GM12878 (cell line): ENCODE data around the gene BEGAIN. TPM values are rescaled to one million over a fixed set of nuclear protein-coding genes. Genes with fewer than 3 reads are reported as not detected.

ENCODE experiments used
- ATAC-seq: fragments of 200-7000 bp; cut with Tn5 transposase; 3 replicates; pipeline ENCODE4 v1.9.1; 2020; ENCODE audit warnings: mild to moderate bottlenecking, moderate library complexity
- BruUV-seq: library from RNA; stranded (reverse); fragments of 400-500 nt; replicated peaks from 2 replicates; lab custom pipeline; 2021; lab: Mats Ljungman, UMichigan
- CTCF ChIA-PET: fragments of 300-600 bp; sonication (Branson Sonifier 250); formaldehyde crosslinking; extraction: SDS; loops from one replicate; lab custom pipeline; 2021; ENCODE audit warnings: inconsistent platforms; lab: Yijun Ruan, JAX
- POLR2A ChIA-PET: fragments of 350-600 bp; formaldehyde crosslinking; extraction: SDS; loops from one replicate; lab custom pipeline; 2021; ENCODE audit warnings: inconsistent platforms; lab: Charles Lee
- RAD21 ChIA-PET: fragments of 300-600 bp; sonication (Branson Sonifier 250); formaldehyde crosslinking; loops from one replicate; lab custom pipeline; 2023; ENCODE audit warnings: antibody characterized with exemption; ENCODE audit not compliant: unreplicated experiment; lab: Charles Lee
- SMC1A ChIA-PET: fragments of 300-600 bp; sonication (Branson Sonifier 250); formaldehyde crosslinking; loops from one replicate; lab custom pipeline; 2023; ENCODE audit not compliant: unreplicated experiment, uncharacterized antibody; lab: Charles Lee
- DNase-seq: peaks from one replicate; pipeline ENCODE4 v3.0.0-alpha.2; 2011; ENCODE audit warnings: low read depth, low spot score
- FAIRE-seq: peaks from 3 replicates; lab custom pipeline; 2011; peaks lifted over from hg19 to GRCh38; lab: Jason Lieb, UNC
- H2AFZ ChIP-seq: 2 replicates; pipeline ENCODE4 v1.6.0; 2011; ENCODE audit warnings: low read depth, low read length, control low read depth; ENCODE audit not compliant: control insufficient read depth
- H3K27ac ChIP-seq: 2 replicates; pipeline ENCODE4 v1.5.1; 2011; ENCODE audit warnings: control low read depth; ENCODE audit not compliant: control insufficient read depth, insufficient read depth
- H3K27me3 ChIP-seq, 2 experiments: replicated peaks in 1 of 2; 2 replicates each; pipeline versions ENCODE4 v1.6.0 to v1.6.1; 2011; ENCODE audit warnings: low read length in 1 of 2; ENCODE audit not compliant: control insufficient read depth in 2 of 2, insufficient read depth in 2 of 2
- H3K36me3 ChIP-seq, 2 experiments: 2 replicates each; pipeline ENCODE4 v1.5.1; 2011; ENCODE audit warnings: low read length in 1 of 2; ENCODE audit not compliant: control insufficient read depth in 2 of 2, insufficient read depth in 2 of 2
- H3K4me1 ChIP-seq: 2 replicates; pipeline ENCODE4 v1.6.1; 2011; ENCODE audit warnings: mild to moderate bottlenecking, low read length, moderate library complexity, mixed read lengths; ENCODE audit not compliant: control insufficient read depth, insufficient read depth
- H3K4me2 ChIP-seq: 2 replicates; pipeline ENCODE4 v1.6.0; 2011; ENCODE audit warnings: control low read depth; ENCODE audit not compliant: control insufficient read depth, insufficient read depth
- H3K4me3 ChIP-seq: fragments of 200-600 bp; sonication (generic); 2 replicates; pipeline ENCODE4 v1.5.1; 2016
- H3K79me2 ChIP-seq: 2 replicates; pipeline ENCODE4 v1.6.0; 2011; ENCODE audit warnings: low read length; ENCODE audit not compliant: control insufficient read depth, insufficient read depth
- H3K9ac ChIP-seq: 2 replicates; pipeline ENCODE4 v1.8.0; 2011; ENCODE audit warnings: low read length, control low read depth, mixed read lengths; ENCODE audit not compliant: control insufficient read depth, insufficient read depth
- H3K9me3 ChIP-seq: replicated peaks from 3 replicates; pipeline ENCODE4 v1.5.1; 2011; ENCODE audit warnings: mild to moderate bottlenecking, low read length; ENCODE audit not compliant: control insufficient read depth, insufficient read depth
- H4K20me1 ChIP-seq: 2 replicates; pipeline ENCODE4 v1.6.0; 2011; ENCODE audit not compliant: control insufficient read depth, insufficient read depth
- ATF7 ChIP-seq: fragments of 450-650 bp; IDR thresholded peaks from 2 replicates; pipeline ENCODE4 v1.6.1; 2016; ENCODE audit warnings: low read depth, mild to moderate bottlenecking
- BCL3 ChIP-seq: IDR thresholded peaks from 2 replicates; pipeline ENCODE4 v1.6.1; 2011; ENCODE audit warnings: borderline replicate concordance, low read depth, mild to moderate bottlenecking, moderate library complexity, low read length; ENCODE audit not compliant: insufficient read depth, poor library complexity, severe bottlenecking
- HDAC2 ChIP-seq: fragments of 200-600 bp; sonication (generic); IDR thresholded peaks from 2 replicates; pipeline ENCODE4 v1.6.1; 2017
- MEF2A ChIP-seq: IDR thresholded peaks from 2 replicates; pipeline ENCODE4 v1.6.1; 2011; ENCODE audit warnings: low read depth, mild to moderate bottlenecking, low read length, moderate library complexity; ENCODE audit not compliant: insufficient read depth
- MLLT1 ChIP-seq: fragments of 450-650 bp; IDR thresholded peaks from 2 replicates; pipeline ENCODE4 v1.6.1; 2016; ENCODE audit warnings: mild to moderate bottlenecking
- MXI1 ChIP-seq: fragments of 150-350 bp; IDR thresholded peaks from 2 replicates; pipeline ENCODE4 v1.6.1; 2011; ENCODE audit warnings: low read depth, mild to moderate bottlenecking, inconsistent platforms, low read length, improper control_type of control experiment
- MYB ChIP-seq: fragments of 150-350 bp; IDR thresholded peaks from 2 replicates; pipeline ENCODE4 v1.6.1; 2014; ENCODE audit warnings: mild to moderate bottlenecking, low read depth, low read length, borderline replicate concordance
- NFIC ChIP-seq: IDR thresholded peaks from 2 replicates; pipeline ENCODE4 v1.6.1; 2012; ENCODE audit warnings: low read depth, mild to moderate bottlenecking, inconsistent platforms, low read length, moderate library complexity
- REST ChIP-seq: IDR thresholded peaks from 2 replicates; pipeline ENCODE4 v1.6.1; 2012; ENCODE audit warnings: mild to moderate bottlenecking, low read depth, low read length
- SMAD1 ChIP-seq: fragments of 450-650 bp; IDR thresholded peaks from 2 replicates; pipeline ENCODE4 v1.6.1; 2018; ENCODE audit warnings: mild to moderate bottlenecking, low read depth; ENCODE audit not compliant: partially characterized antibody
- TAF1 ChIP-seq: IDR thresholded peaks from 2 replicates; pipeline ENCODE4 v1.6.1; 2011; ENCODE audit warnings: mild to moderate bottlenecking, low read depth, low read length, borderline replicate concordance
- ZNF384 ChIP-seq: IDR thresholded peaks from 2 replicates; pipeline ENCODE4 v1.6.1; 2012; ENCODE audit warnings: low read depth, mild to moderate bottlenecking, low read length, improper control_type of control experiment, borderline replicate concordance
- ZSCAN29 ChIP-seq: fragments of 450-650 bp; IDR thresholded peaks from 2 replicates; pipeline ENCODE4 v1.6.1; 2017; ENCODE audit warnings: mild to moderate bottlenecking, moderate library complexity
- WGBS: methylation state at CpG from one replicate; pipeline ENCODE4 v1.1.6; 2016; ENCODE audit warnings: low lambda C conversion rate; ENCODE audit not compliant: insufficient replicate concordance, insufficient coverage; ENCODE audit errors: missing lambda C conversion rate; 5-methylcytosine and 5-hydroxymethylcytosine counted together
- in situ Hi-C: fragments of 300-500 bp; cut with MboI; formaldehyde crosslinking; loops from 9 replicates; pipeline ENCODE4 v1.14.3; 2018; ENCODE audit warnings: mixed read lengths
- intact Hi-C: fragments of 100-400 bp; cut with micrococcal nuclease; formaldehyde crosslinking; loops from one replicate; pipeline ENCODE4 v1.14.2; 2022; ENCODE audit not compliant: unreplicated experiment
- polyA plus RNA-seq, 11 experiments: library from polyadenylated mRNA; depleted of rRNA in 4 of 11; unstranded in 6 of 11; stranded (reverse) in 5 of 11; fragments of >200 nt; fragmentation: Nextera tagmentation in 4 of 11; fragmentation: Illumina TruSeq in 1 of 11; extraction: Ambion mirVana in 4 of 11; extraction: Trizol in 1 of 11; gene quantifications; 1 replicate in 1 of 11; 2 replicates in 10 of 11; pipeline versions ENCODE4 v1.2.1 to v1.2.3, GENCODE V29; 2011 to 2016; ENCODE audit warnings: inconsistent platforms in 2 of 11, missing spikeins in 2 of 11, low read depth in 1 of 11
- total RNA-seq, 4 experiments: library from RNA; depleted of rRNA in 3 of 4; stranded (reverse); fragments of >200 nt in 3 of 4; fragmentation: Illumina TruSeq in 1 of 4; extraction: Trizol in 1 of 4; gene quantifications; 2 replicates each; pipeline versions ENCODE4 v1.2.1 to v1.2.3, GENCODE V29; 2013 to 2021
- TF ChIP-seq, protein P1 (sequence below): IDR thresholded peaks from 2 replicates; pipeline ENCODE4 v1.6.1; 2012; ENCODE audit warnings: low read depth, low read length, improper control_type of control experiment

BEGAIN gene
- total and polyA plus RNA-seq, 10 of the 15 experiments (the other 5 are each of a cell fraction or from before 2014, with no cell fraction given) = 0.01 to 0.31 (median 0.06) TPM; not detected in 5

GRCh38 chr14:100525615-100526014 is 61.6 kb downstream of the BEGAIN start:
- Histone ChIP-seq H3K36me3 (no peaks in the 10 kb centered on the region; a peak in 1 of 4 replicates), H3K4me1 (no peaks in the 10 kb centered on the region), H4K20me1 (no peaks in the 10 kb centered on the region), H3K9me3 (no peaks in the 10 kb centered on the region; the same call in 2 of the 3 replicates), H3K4me3 (no peak overlapping the region), H3K27ac (no peak overlapping the region)
- RAD21 ChIA-PET = interaction anchor here (2.5 kb wide), 1 partner anchor 120 kb away, joined by 15 read pairs; no protein-coding TSS in a partner anchor
- SMC1A ChIA-PET = interaction anchor here (1.4 to 1.9 kb wide), 2 partner anchors 120 to 130 kb away, joined by 3 to 9 read pairs; no protein-coding TSS in a partner anchor
- no TSS peak for BruUV-seq
- FAIRE-seq = no peak
- TF ChIP-seq MYB (no peak), BCL3 (no peak), ZSCAN29 (no peak), ZNF384 (no peak), TAF1 (no peak), ATF7 (no peak), MXI1 (no peak), SMAD1 (no peak), HDAC2 (no peak), MEF2A (no peak), MLLT1 (no peak), REST (no peak), NFIC (no peak)
- TF ChIP-seq, protein P1, sequence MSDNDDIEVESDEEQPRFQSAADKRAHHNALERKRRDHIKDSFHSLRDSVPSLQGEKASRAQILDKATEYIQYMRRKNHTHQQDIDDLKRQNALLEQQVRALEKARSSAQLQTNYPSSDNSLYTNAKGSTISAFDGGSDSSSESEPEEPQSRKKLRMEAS = no peak
- TF ChIP-seq, all 136 proteins: peak for 0
- Histone ChIP-seq H3K79me2 (no peaks in the 10 kb centered on the region), H3K27me3 (no peaks in the 10 kb centered on the region), H3K9ac (no peak overlapping the region), H3K4me2 (no peak overlapping the region), H2AFZ (no peak overlapping the region)
- intact Hi-C loops = loop anchor here (2.0 kb wide), 1 partner anchor 119 kb away; no protein-coding TSS in a partner anchor
- DNase-seq = no peak
- WGBS = 81% methylated on average over 11 of the region's 11 CpGs
- no peak for ATAC-seq
- ChIA-PET CTCF (interaction anchor here (0.8 to 2.0 kb wide), 5 partner anchors 121 to 143 kb away, joined by 3 to 16 read pairs (median 4); no protein-coding TSS in a partner anchor), POLR2A (no interaction called here)
- in situ Hi-C loops = no loop called here
